SK-N-SH (cell line): ENCODE measurements around the gene THY1. TPM values are rescaled to one million over a fixed set of nuclear protein-coding genes. Genes with fewer than 3 reads are reported as not detected.
A peak's percentile ranks its signal among the peaks of the same experiment; 100 is the strongest.

Experiments used
- CTCF ChIA-PET: fragments of 300-600, 350-600 bp; formaldehyde crosslinking; extraction: SDS; loops from one replicate; lab custom pipeline; 2021; lab: Yijun Ruan, JAX
- POLR2A ChIA-PET: fragments of 350-600 bp; sonication (Branson Sonifier 250); formaldehyde crosslinking; extraction: SDS; loops from one replicate; lab custom pipeline; 2020; ENCODE audit warnings: antibody characterized with exemption, inconsistent platforms; lab: Yijun Ruan, JAX
- DNase-seq: peaks from one replicate; pipeline ENCODE4 v3.0.0; 2012
- H2AFZ ChIP-seq: fragments of 200-600 bp; sonication (generic); 2 replicates; pipeline ENCODE4 v1.8.1; 2016; ENCODE audit warnings: antibody characterized with exemption, mild to moderate bottlenecking, low read depth
- H3F3A ChIP-seq: fragments of 200-600 bp; sonication (generic); replicated peaks from 2 replicates; pipeline ENCODE3; 2016; ENCODE audit warnings: antibody characterized with exemption, mild to moderate bottlenecking; ENCODE audit not compliant: insufficient read depth
- H3K27ac ChIP-seq, 2 experiments: fragments of 200-500 bp in 1 of 2; fragments of 200-600 bp in 1 of 2; sonication (Bioruptor generic) in 1 of 2; sonication (generic), shearing (Covaris generic) in 1 of 2; 2 replicates each; pipeline versions ENCODE4 v1.5.1 to v1.6.1; 2014 to 2016; ENCODE audit warnings: low read depth in 2 of 2, inconsistent platforms in 1 of 2, low read length in 1 of 2, mild to moderate bottlenecking in 1 of 2, mixed read lengths in 1 of 2
- H3K27me3 ChIP-seq: fragments of 200-600 bp; sonication (generic), shearing (Covaris generic); 2 replicates; pipeline ENCODE4 v1.6.1; 2016; ENCODE audit warnings: mixed run types; ENCODE audit not compliant: insufficient read depth
- H3K36me3 ChIP-seq, 2 experiments: fragments of 200-500 bp in 1 of 2; fragments of 200-600 bp in 1 of 2; sonication (Bioruptor generic) in 1 of 2; sonication (generic) in 1 of 2; replicated peaks in 1 of 2; 2 replicates each; pipeline versions ENCODE3 to v1.5.1; 2014 to 2016; ENCODE audit warnings: low read length in 1 of 2, mild to moderate bottlenecking in 1 of 2; ENCODE audit not compliant: insufficient read depth in 2 of 2, control insufficient read depth in 1 of 2
- H3K4me1 ChIP-seq, 2 experiments: fragments of 200-500 bp in 1 of 2; fragments of 200-600 bp in 1 of 2; sonication (Bioruptor generic) in 1 of 2; sonication (generic), shearing (Covaris generic) in 1 of 2; 2 replicates each; pipeline versions ENCODE4 v1.5.1 to v1.6.1; 2014 to 2016; ENCODE audit warnings: low read depth in 1 of 2, low read length in 1 of 2, mixed run types in 1 of 2; ENCODE audit not compliant: insufficient read depth in 2 of 2, control insufficient read depth in 1 of 2
- H3K4me2 ChIP-seq: fragments of 200-600 bp; sonication (generic), shearing (Covaris generic); 2 replicates; pipeline ENCODE4 v1.6.1; 2017; ENCODE audit warnings: mixed run types
- H3K4me3 ChIP-seq, 2 experiments: fragments of 200-500 bp in 1 of 2; fragments of 200-600 bp in 1 of 2; sonication (Bioruptor generic) in 1 of 2; sonication (generic), shearing (Covaris generic) in 1 of 2; 2 replicates each; pipeline versions ENCODE4 v1.5.1 to v1.8.1; 2014 to 2016; ENCODE audit warnings: low read depth in 2 of 2, inconsistent platforms in 1 of 2, low read length in 1 of 2, mild to moderate bottlenecking in 1 of 2, mixed read lengths in 1 of 2, moderate library complexity in 1 of 2
- H3K79me2 ChIP-seq: fragments of 200-600 bp; sonication (generic); 2 replicates; pipeline ENCODE4 v1.8.1; 2017; ENCODE audit warnings: mild to moderate bottlenecking; ENCODE audit not compliant: insufficient read depth
- H3K9ac ChIP-seq: fragments of 200-600 bp; sonication (generic); 2 replicates; pipeline ENCODE4 v1.6.1; 2017; ENCODE audit warnings: mixed run types
- H3K9me2 ChIP-seq: fragments of 200-600 bp; sonication (generic); 2 replicates; pipeline ENCODE4 v1.6.1; 2017; ENCODE audit warnings: mixed run types
- H3K9me3 ChIP-seq: fragments of 200-600 bp; sonication (generic); 2 replicates; pipeline ENCODE4 v1.6.1; 2017; ENCODE audit warnings: mixed run types, mild to moderate bottlenecking, moderate library complexity
- H4K20me1 ChIP-seq: fragments of 200-600 bp; sonication (generic); 2 replicates; pipeline ENCODE4 v1.6.1; 2017; ENCODE audit warnings: mild to moderate bottlenecking, mixed run types; ENCODE audit not compliant: insufficient read depth
- CHD2 ChIP-seq: fragments of 150-350 bp; IDR thresholded peaks from 2 replicates; pipeline ENCODE4 v1.6.1; 2018; ENCODE audit warnings: low read length; ENCODE audit not compliant: partially characterized antibody
- ELF1 ChIP-seq: IDR thresholded peaks from 2 replicates; pipeline ENCODE4 v1.4.0; 2012
- EP300 ChIP-seq, 2 experiments: IDR thresholded peaks; 2 replicates each; pipeline versions ENCODE4 v1.4.0 to v1.6.1; 2012; ENCODE audit warnings: borderline replicate concordance in 1 of 2, low read depth in 1 of 2, low read length in 1 of 2
- EZH2phosphoT487 ChIP-seq: fragments of 200-600 bp; sonication (generic); IDR thresholded peaks from 2 replicates; pipeline ENCODE4 v1.6.1; 2017; ENCODE audit warnings: low read depth, mixed run types, mild to moderate bottlenecking, antibody characterized with exemption, moderate library complexity, borderline replicate concordance
- FOSL2 ChIP-seq: IDR thresholded peaks from 2 replicates; pipeline ENCODE4 v1.4.0; 2012; ENCODE audit warnings: low read depth, mild to moderate bottlenecking, moderate library complexity, borderline replicate concordance
- GABPA ChIP-seq: IDR thresholded peaks from 2 replicates; pipeline ENCODE4 v1.4.0; 2012; ENCODE audit warnings: low read depth, mild to moderate bottlenecking
- GATA2 ChIP-seq: sonication (generic); formaldehyde crosslinking; IDR thresholded peaks from 2 replicates; pipeline ENCODE4 v1.5.0; 2020; ENCODE audit warnings: mild to moderate bottlenecking, missing genetic modification reagents
- JUND ChIP-seq: IDR thresholded peaks from 2 replicates; pipeline ENCODE4 v1.4.0; 2012
- MAX ChIP-seq: IDR thresholded peaks from 2 replicates; pipeline ENCODE4 v1.4.0; 2012; ENCODE audit warnings: low read depth
- MEF2A ChIP-seq: IDR thresholded peaks from 2 replicates; pipeline ENCODE4 v1.4.0; 2012; ENCODE audit warnings: low read depth, borderline replicate concordance
- MXI1 ChIP-seq: IDR thresholded peaks from 2 replicates; pipeline ENCODE4 v1.6.1; 2012; ENCODE audit warnings: mild to moderate bottlenecking, low read depth, low read length, improper control_type of control experiment
- NFIC ChIP-seq: IDR thresholded peaks from 2 replicates; pipeline ENCODE4 v1.4.0; 2012; ENCODE audit warnings: borderline replicate concordance
- PBX3 ChIP-seq: IDR thresholded peaks from 2 replicates; pipeline ENCODE4; 2012
- POLR2AphosphoS5 ChIP-seq: IDR thresholded peaks from 2 replicates; pipeline ENCODE4 v1.6.1; 2012; ENCODE audit warnings: low read depth, low read length
- RAD21 ChIP-seq: IDR thresholded peaks from 2 replicates; pipeline ENCODE4 v1.6.1; 2012; ENCODE audit warnings: mild to moderate bottlenecking, low read length
- RXRA ChIP-seq: IDR thresholded peaks from 2 replicates; pipeline ENCODE4 v1.4.0; 2012; ENCODE audit warnings: low read depth, mild to moderate bottlenecking, borderline replicate concordance
- TAF1 ChIP-seq: IDR thresholded peaks from 2 replicates; pipeline ENCODE4 v1.6.1; 2012; ENCODE audit warnings: low read depth, mild to moderate bottlenecking, low read length, moderate library complexity, borderline replicate concordance
- TCF12 ChIP-seq: IDR thresholded peaks from 2 replicates; pipeline ENCODE4 v1.4.0; 2012
- USF1 ChIP-seq: IDR thresholded peaks from 2 replicates; pipeline ENCODE4 v1.4.0; 2012; ENCODE audit warnings: low read depth, borderline replicate concordance
- YY1 ChIP-seq: IDR thresholded peaks from 2 replicates; pipeline ENCODE4 v1.4.0; 2012; ENCODE audit warnings: low read depth, mild to moderate bottlenecking
- WGBS: methylation state at CpG from one replicate; pipeline ENCODE4 v1.1.6; 2017; ENCODE audit warnings: low lambda C conversion rate; 5-methylcytosine and 5-hydroxymethylcytosine counted together
- polyA plus RNA-seq, 3 experiments: library from polyadenylated mRNA; depleted of rRNA; stranded (reverse); fragments of >200 nt; gene quantifications; 2 replicates each; pipeline ENCODE4 v1.2.3, GENCODE V29; 2012

THY1 gene
- polyA plus RNA-seq, 1 of the 3 experiments (the other 2 are of a cell fraction) = 1,091 TPM

GRCh38 chr11:119436093-119436492 is 13.1 kb upstream of the THY1 start (continued):
- TF ChIP-seq POLR2AphosphoS5 = no peak
- no peak for TF ChIP-seq MEF2A
- TF ChIP-seq CHD2 = no peak

GRCh38 chr11:119434591-119435330 is 11.8 kb upstream of the THY1 start:
- no peak overlapping the region for H3K9ac ChIP-seq
- TF ChIP-seq PBX3 (peak; percentile 55), GABPA (no peak), JUND (peak; percentile 61; the same call in 1 of the 2 replicates), RAD21 (no peak), MAX (no peak), FOSL2 (peak; percentile 38; the same call in 1 of the 2 replicates), NFIC (peak; percentile 47; the same call in 1 of the 2 replicates), RXRA (peak; percentile 48; the same call in 1 of the 2 replicates), TCF12 (peak; percentile 75), EZH2phosphoT487 (no peak), EP300 (IDR thresholded peaks at IDR 0.05; ENCODE audit: borderline replicate concordance in 1 of 2, low read depth in 1 of 2, low read length in 1 of 2) (peak in 1 of 2 experiments; percentile 48; a peak in 2 of 4 replicates)
- H3K9me3 ChIP-seq = no peaks in the 10 kb centered on the region
- H3K4me1 ChIP-seq = peaks cover 14 to 20% of the 10 kb centered on the region in 2 experiments; a peak in 3 of 4 replicates
- H3K4me2 ChIP-seq = 0 out of 2 replicates have a peak overlapping the region, but pooled peaks have one; percentile 33
- no peaks in the 10 kb centered on the region for H3K27me3 ChIP-seq
- H3F3A ChIP-seq = peaks cover 22% of the 10 kb centered on the region
- no peaks in the 10 kb centered on the region for H3K9me2 ChIP-seq
- H3K36me3 ChIP-seq = no peaks in the 10 kb centered on the region
- ChIA-PET CTCF (interaction anchor here (1.0 to 1.7 kb wide), 3 partner anchors 9 to 61 kb away, joined by 3 to 4 read pairs (median 3); no protein-coding TSS in a partner anchor), POLR2A (no interaction called here)
- 29% methylated on average over 1 of the region's 1 CpG for WGBS
- DNase-seq = no peak
- peaks cover 3% of the 10 kb centered on the region; the same call in 1 of the 2 replicates for H4K20me1 ChIP-seq
- H2AFZ ChIP-seq = no peak overlapping the region
- no peak overlapping the region for H3K4me3 ChIP-seq
- no peaks in the 10 kb centered on the region for H3K79me2 ChIP-seq
- peak overlapping the region in 1 of 2 experiments; percentile 94; a peak in 1 of 4 replicates for H3K27ac ChIP-seq

GRCh38 chr11:119433358-119433725 is 10.4 kb upstream of the THY1 start:
- peak overlapping the region; percentile 56; the same call in 1 of the 2 replicates for H3K9ac ChIP-seq
- 0% methylated on average over 1 of the region's 1 CpG for WGBS
- TF ChIP-seq CHD2 = no peak
- no peak for TF ChIP-seq ELF1
- no peak for TF ChIP-seq TAF1
- TF ChIP-seq MXI1 = no peak
- no peak for TF ChIP-seq YY1
- TF ChIP-seq USF1 = no peak
- peak; percentile 73 for TF ChIP-seq JUND
- no peak for TF ChIP-seq MEF2A
- TF ChIP-seq EZH2phosphoT487 = no peak
- TF ChIP-seq GATA2 (CRISPR knock-in tag) = no peak

More at GRCh38 chr11:119433358-119433725, 10.4 kb upstream of the THY1 start:
- peaks cover 22% of the 10 kb centered on the region for H3F3A ChIP-seq
- H3K9me3 ChIP-seq = no peaks in the 10 kb centered on the region
- ChIA-PET POLR2A (interaction anchor here (1.1 kb wide), 1 partner anchor 11 kb away, joined by 6 read pairs; the partner anchor contains the start of gene THY1), CTCF (interaction anchor here (1.1 to 1.4 kb wide), 2 partner anchors 20 to 77 kb away, joined by 4 to 5 read pairs; no protein-coding TSS in a partner anchor)
- H3K79me2 ChIP-seq = no peaks in the 10 kb centered on the region
- H3K27ac ChIP-seq = peak overlapping the region; percentile 77 to 94
- peaks cover 14 to 20% of the 10 kb centered on the region in 2 experiments; a peak in 3 of 4 replicates for H3K4me1 ChIP-seq
- DNase-seq = no peak
- no peaks in the 10 kb centered on the region for H3K27me3 ChIP-seq
- H3K9me2 ChIP-seq = no peaks in the 10 kb centered on the region
- H3K4me3 ChIP-seq = peak overlapping the region in 1 of 2 experiments; percentile 53; a peak in 3 of 4 replicates
- peak overlapping the region; percentile 88 for H3K4me2 ChIP-seq
- peak overlapping the region; percentile 89; the same call in 1 of the 2 replicates for H2AFZ ChIP-seq
- no peaks in the 10 kb centered on the region for H3K36me3 ChIP-seq
- H4K20me1 ChIP-seq = peaks cover 3% of the 10 kb centered on the region; the same call in 1 of the 2 replicates
